Epithelial cell of umbilical artery (primary cell): Measurements from ENCODE around the gene FBXW8. TPM values are rescaled to one million over a fixed set of nuclear protein-coding genes. Genes with fewer than 3 reads are reported as not detected.

Experiments
- total RNA-seq: library from RNA; depleted of rRNA; stranded (reverse); fragments of >200 nt; gene quantifications from 2 replicates; pipeline ENCODE4 v1.2.3, GENCODE V29; 2014

Gene FBXW8, protein sequence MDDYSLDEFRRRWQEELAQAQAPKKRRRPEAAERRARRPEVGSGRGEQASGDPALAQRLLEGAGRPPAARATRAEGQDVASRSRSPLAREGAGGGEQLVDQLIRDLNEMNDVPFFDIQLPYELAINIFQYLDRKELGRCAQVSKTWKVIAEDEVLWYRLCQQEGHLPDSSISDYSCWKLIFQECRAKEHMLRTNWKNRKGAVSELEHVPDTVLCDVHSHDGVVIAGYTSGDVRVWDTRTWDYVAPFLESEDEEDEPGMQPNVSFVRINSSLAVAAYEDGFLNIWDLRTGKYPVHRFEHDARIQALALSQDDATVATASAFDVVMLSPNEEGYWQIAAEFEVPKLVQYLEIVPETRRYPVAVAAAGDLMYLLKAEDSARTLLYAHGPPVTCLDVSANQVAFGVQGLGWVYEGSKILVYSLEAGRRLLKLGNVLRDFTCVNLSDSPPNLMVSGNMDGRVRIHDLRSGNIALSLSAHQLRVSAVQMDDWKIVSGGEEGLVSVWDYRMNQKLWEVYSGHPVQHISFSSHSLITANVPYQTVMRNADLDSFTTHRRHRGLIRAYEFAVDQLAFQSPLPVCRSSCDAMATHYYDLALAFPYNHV
- 8.4 and 15.0 TPM in 2 replicates for total RNA-seq

DNA sequence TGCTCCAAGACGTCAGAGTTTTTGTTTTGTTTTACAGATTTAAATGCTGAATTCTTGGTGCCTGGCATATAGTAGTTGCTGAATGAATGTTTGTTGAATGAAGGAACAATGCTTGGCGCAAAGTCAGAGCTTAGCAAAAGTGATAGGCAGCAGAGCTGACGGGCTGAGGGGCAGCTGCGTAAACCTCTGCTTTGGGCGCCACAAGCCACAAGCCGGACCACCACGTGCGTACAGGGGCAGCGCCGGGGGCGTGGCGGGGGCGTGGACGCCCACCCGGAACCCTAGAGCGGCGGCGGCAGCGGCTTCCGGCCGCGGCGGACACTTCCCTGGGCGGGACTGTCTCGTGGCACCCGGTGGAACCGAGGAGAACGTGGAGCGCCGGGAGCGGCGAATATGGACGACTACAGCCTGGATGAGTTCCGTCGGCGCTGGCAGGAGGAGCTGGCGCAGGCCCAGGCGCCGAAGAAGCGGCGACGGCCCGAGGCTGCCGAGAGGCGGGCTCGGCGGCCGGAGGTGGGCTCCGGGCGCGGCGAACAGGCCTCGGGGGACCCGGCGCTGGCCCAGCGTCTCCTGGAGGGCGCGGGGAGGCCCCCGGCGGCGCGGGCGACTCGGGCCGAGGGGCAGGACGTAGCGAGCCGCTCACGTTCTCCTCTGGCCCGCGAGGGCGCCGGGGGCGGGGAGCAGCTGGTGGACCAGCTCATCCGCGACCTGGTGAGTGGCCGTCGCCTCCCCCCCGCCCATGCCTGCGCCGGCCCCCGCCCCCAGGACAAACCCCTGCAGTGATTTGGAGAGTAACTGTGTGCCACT, at the start of gene FBXW8:
Gene FBXW8 (plus strand): TSS at position 306 of the 807 bp plus-strand sequence. CDS start 88 bp downstream, at position 394.

DNA sequence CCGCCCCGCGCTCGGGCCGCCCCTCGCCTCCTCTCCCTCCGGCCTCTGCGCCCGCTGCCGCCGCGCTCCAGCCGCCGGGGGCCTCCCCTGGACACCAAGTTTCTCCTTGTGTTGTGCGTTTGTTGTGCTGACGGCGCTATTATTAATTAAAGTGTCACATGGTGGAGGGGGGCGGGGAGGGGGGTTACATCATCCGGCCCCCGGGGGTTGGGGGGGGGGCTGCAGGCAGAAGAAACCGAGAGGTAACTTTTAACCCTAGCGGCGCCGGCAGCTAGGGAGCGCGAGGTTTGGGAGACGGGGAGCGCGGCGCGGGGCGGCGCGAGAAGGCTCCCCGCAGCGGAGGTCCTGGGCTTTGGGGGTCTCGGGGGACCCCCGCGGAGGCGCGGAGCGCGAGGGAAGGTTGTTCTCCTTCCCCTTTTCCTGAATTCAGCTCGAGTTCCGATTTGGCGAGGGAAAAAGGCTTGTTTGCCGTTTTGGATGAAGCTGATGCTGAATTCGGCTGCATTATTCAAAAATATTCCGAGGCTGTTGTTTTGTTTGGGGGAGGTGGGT, 29.3 kb upstream of the FBXW8 start, which contains the start of gene HRK:
Gene HRK (minus strand): TSS at position 117 of the 552 bp plus-strand sequence. CDS start 134 bp downstream, outside the sequence.

Other genes with a start within 250 kb of the FBXW8 start
- gene SPRING1, start 172.9 kb upstream of the FBXW8 start, total RNA-seq = 25.7 and 29.9 TPM in 2 replicates
- gene RNFT2, start 172.6 kb upstream of the FBXW8 start, total RNA-seq = 1.3 and 4.9 TPM in 2 replicates
- gene HRK, start 29.5 kb upstream of the FBXW8 start, total RNA-seq = not detected in 2 replicates
- 0.32 TPM in 1 of 2 replicates, not detected in the other for gene TESC, start 188.5 kb downstream of the FBXW8 start, total RNA-seq